Myometrial cell (primary cell): ENCODE results near the gene SMIM43. TPM values are rescaled to one million over a fixed set of nuclear protein-coding genes. Genes with fewer than 3 reads are reported as not detected.

Experiments used
- total RNA-seq: library from RNA; depleted of rRNA; stranded (reverse); fragments of >200 nt; gene quantifications from 2 replicates; pipeline ENCODE4 v1.2.3, GENCODE V29; 2015

Gene SMIM43
- total RNA-seq, result under 0.01 TPM in 1 of 2 replicates, not detected in the other

GRCh38 chr4:121764702-121765367, at the start of gene SMIM43:
SMIM43 (minus strand) TSS chr4:121765164; CDS start chr4:121765105, 59 bp downstream.

GRCh38 chr4:121800961-121801714, 36.2 kb upstream of the SMIM43 start, which contains the start of gene EXOSC9:
EXOSC9 (plus strand) TSS chr4:121801323; CDS start chr4:121801425, 102 bp downstream.

Other genes with a start within 250 kb of the SMIM43 start
- 804 and 838 TPM in 2 replicates for gene ANXA5, start 68.2 kb downstream of the SMIM43 start, total RNA-seq
- 27.1 and 34.3 TPM in 2 replicates for gene EXOSC9, start 36.2 kb upstream of the SMIM43 start, total RNA-seq
- 83.6 and 86.7 TPM in 2 replicates for gene CCNA2, start 58.7 kb upstream of the SMIM43 start, total RNA-seq
- 17.9 and 27.6 TPM in 2 replicates for gene BBS7, start 105.3 kb upstream of the SMIM43 start, total RNA-seq
- gene TRPC3, start 186.9 kb upstream of the SMIM43 start, total RNA-seq, result 0.18 TPM in 1 of 2 replicates, not detected in the other